Keratinocyte (primary cell): Measurements from ENCODE around the gene PLEKHA6.

Experiments
- CTCF ChIP-seq, 3 experiments: IDR thresholded peaks in 1 of 3; conservative IDR thresholded peaks in 1 of 3; optimal IDR thresholded peaks in 1 of 3; 2 replicates in 2 of 3; 3 replicates in 1 of 3; pipeline versions ENCODE3 to v1.5.1; 2011; ENCODE audit warnings: low read length in 3 of 3, mild to moderate bottlenecking in 3 of 3, moderate library complexity in 2 of 3, control low read depth in 1 of 3, inconsistent platforms in 1 of 3; ENCODE audit not compliant: insufficient read depth in 2 of 3; ENCODE audit errors: extremely low read depth in 1 of 3
- EZH2 ChIP-seq: IDR thresholded peaks from one replicate; pipeline ENCODE4 v1.6.1; 2012; ENCODE audit warnings: inconsistent platforms, mild to moderate bottlenecking, low read length, moderate library complexity

DNA sequence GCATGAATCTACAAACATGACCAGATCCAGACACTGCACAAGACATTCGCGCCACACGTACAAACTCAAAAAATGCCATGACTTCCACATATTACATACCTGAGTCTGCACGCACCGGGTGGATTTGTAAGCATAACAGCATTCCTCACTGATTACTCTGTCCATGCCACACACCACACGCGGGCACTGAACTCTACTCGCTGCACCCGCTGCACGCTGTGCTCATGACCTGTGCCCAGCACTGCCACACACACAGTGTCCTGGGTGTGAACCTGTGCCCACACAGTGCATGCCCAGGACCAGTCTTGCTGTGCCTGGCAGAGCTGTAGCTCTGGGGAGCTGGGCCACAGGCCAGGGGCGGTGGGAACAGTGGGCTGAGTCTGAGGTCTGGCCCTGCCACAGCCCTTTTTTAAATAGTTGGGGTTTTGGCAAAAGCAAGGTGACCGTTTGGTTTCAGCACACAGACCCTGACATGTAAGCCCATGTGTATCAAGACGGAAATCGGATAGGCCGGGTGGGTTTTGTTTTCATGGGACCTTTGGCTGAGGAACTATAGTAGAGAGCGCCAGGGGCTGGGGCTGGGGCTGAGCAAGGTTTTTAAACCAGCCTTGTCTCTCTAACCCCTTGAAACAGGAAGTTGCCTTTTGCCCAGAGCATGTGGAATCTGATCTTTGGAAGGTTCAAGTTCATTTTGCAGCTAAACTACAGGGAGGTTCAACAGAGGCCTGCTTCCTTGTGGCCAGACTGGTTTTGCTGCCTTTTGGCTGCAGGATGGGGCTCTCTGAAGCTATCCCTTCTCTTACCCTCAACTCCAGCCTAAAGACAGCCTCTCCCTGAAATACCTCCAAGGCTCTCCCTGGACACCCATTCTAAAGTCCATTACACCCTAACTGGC is 133.6 kb downstream of the PLEKHA6 start:
- no peak for TF ChIP-seq CTCF (optimal IDR thresholded peaks at IDR 0.05 in 1 of 3, IDR thresholded peaks at IDR 0.05 in 1 of 3, conservative IDR thresholded peaks at IDR 0.05 in 1 of 3; ENCODE audit: extremely low read depth in 1 of 3, insufficient read depth in 2 of 3, low read length in 3 of 3)
- no peak for TF ChIP-seq EZH2
